ENCODE measurements around the gene GABBR2. TPM values are rescaled to one million over a fixed set of nuclear protein-coding genes. Genes with fewer than 3 reads are reported as not detected.
A peak's percentile ranks its signal among the peaks of the same experiment; 100 is the strongest.

Gene GABBR2
- total and polyA plus RNA-seq, 2 experiments from 2014 or later: 0.89 to 1.3 TPM

DNA sequence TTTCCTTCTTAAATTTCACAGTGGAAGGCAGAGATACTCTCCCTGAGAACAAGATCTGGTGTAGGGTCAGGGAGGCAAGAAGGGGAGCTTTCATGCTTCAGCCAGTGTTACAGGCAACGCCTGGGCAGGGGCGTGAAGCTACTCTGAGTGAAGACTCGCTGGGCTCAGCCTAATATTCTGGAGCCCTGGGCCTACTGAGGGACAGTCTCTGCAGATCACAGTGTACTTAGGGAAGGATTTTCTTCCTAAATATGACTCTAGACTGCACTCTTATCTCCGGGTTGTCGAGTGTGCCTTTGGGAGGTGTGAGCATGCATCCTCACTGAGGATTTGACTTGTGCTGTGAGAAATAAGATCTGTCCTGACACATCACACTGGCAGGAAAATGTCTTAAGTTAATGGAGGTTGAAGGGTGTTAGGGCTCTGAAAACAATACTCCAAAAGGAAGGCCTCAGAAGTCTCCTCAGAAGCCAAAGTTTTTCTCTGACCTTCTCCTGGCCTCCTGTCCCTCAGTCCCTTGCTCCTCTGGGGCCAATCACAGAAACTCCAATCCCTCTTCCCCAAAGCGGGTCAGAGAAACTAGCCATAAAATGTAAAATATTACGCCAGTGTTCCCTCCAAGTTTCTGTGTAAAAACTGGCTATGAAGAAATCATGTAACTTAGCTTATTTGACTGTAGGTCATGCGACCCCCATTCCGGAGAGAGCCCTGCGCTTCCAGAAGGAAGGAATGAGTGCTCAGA is 296.5 kb downstream of the GABBR2 start (continued):
- TF ChIP-seq, protein P1, sequence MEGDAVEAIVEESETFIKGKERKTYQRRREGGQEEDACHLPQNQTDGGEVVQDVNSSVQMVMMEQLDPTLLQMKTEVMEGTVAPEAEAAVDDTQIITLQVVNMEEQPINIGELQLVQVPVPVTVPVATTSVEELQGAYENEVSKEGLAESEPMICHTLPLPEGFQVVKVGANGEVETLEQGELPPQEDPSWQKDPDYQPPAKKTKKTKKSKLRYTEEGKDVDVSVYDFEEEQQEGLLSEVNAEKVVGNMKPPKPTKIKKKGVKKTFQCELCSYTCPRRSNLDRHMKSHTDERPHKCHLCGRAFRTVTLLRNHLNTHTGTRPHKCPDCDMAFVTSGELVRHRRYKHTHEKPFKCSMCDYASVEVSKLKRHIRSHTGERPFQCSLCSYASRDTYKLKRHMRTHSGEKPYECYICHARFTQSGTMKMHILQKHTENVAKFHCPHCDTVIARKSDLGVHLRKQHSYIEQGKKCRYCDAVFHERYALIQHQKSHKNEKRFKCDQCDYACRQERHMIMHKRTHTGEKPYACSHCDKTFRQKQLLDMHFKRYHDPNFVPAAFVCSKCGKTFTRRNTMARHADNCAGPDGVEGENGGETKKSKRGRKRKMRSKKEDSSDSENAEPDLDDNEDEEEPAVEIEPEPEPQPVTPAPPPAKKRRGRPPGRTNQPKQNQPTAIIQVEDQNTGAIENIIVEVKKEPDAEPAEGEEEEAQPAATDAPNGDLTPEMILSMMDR (conservative IDR thresholded peaks at IDR 0.05; ENCODE audit: low read depth in 2 of 2): no peak
- TF ChIP-seq ZNF114 (CRISPR knock-in tag; IDR thresholded peaks at IDR 0.05) (no peak), EZH2phosphoT487 (IDR thresholded peaks at IDR 0.05; ENCODE audit: unreplicated experiment) (no peak)
- TF ChIP-seq, protein P2, sequence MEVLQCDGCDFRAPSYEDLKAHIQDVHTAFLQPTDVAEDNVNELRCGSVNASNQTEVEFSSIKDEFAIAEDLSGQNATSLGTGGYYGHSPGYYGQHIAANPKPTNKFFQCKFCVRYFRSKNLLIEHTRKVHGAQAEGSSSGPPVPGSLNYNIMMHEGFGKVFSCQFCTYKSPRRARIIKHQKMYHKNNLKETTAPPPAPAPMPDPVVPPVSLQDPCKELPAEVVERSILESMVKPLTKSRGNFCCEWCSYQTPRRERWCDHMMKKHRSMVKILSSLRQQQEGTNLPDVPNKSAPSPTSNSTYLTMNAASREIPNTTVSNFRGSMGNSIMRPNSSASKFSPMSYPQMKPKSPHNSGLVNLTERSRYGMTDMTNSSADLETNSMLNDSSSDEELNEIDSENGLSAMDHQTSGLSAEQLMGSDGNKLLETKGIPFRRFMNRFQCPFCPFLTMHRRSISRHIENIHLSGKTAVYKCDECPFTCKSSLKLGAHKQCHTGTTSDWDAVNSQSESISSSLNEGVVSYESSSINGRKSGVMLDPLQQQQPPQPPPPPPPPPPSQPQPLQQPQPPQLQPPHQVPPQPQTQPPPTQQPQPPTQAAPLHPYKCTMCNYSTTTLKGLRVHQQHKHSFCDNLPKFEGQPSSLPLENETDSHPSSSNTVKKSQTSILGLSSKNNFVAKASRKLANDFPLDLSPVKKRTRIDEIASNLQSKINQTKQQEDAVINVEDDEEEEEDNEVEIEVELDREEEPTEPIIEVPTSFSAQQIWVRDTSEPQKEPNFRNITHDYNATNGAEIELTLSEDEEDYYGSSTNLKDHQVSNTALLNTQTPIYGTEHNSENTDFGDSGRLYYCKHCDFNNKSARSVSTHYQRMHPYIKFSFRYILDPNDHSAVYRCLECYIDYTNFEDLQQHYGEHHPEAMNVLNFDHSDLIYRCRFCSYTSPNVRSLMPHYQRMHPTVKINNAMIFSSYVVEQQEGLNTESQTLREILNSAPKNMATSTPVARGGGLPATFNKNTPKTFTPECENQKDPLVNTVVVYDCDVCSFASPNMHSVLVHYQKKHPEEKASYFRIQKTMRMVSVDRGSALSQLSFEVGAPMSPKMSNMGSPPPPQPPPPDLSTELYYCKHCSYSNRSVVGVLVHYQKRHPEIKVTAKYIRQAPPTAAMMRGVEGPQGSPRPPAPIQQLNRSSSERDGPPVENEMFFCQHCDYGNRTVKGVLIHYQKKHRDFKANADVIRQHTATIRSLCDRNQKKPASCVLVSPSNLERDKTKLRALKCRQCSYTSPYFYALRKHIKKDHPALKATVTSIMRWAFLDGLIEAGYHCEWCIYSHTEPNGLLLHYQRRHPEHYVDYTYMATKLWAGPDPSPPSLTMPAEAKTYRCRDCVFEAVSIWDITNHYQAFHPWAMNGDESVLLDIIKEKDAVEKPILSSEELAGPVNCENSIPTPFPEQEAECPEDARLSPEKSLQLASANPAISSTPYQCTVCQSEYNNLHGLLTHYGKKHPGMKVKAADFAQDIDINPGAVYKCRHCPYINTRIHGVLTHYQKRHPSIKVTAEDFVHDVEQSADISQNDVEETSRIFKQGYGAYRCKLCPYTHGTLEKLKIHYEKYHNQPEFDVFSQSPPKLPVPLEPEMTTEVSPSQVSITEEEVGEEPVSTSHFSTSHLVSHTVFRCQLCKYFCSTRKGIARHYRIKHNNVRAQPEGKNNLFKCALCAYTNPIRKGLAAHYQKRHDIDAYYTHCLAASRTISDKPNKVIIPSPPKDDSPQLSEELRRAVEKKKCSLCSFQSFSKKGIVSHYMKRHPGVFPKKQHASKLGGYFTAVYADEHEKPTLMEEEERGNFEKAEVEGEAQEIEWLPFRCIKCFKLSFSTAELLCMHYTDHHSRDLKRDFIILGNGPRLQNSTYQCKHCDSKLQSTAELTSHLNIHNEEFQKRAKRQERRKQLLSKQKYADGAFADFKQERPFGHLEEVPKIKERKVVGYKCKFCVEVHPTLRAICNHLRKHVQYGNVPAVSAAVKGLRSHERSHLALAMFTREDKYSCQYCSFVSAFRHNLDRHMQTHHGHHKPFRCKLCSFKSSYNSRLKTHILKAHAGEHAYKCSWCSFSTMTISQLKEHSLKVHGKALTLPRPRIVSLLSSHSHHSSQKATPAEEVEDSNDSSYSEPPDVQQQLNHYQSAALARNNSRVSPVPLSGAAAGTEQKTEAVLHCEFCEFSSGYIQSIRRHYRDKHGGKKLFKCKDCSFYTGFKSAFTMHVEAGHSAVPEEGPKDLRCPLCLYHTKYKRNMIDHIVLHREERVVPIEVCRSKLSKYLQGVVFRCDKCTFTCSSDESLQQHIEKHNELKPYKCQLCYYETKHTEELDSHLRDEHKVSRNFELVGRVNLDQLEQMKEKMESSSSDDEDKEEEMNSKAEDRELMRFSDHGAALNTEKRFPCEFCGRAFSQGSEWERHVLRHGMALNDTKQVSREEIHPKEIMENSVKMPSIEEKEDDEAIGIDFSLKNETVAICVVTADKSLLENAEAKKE (CRISPR knock-in tag; IDR thresholded peaks at IDR 0.05): no peak

DNA sequence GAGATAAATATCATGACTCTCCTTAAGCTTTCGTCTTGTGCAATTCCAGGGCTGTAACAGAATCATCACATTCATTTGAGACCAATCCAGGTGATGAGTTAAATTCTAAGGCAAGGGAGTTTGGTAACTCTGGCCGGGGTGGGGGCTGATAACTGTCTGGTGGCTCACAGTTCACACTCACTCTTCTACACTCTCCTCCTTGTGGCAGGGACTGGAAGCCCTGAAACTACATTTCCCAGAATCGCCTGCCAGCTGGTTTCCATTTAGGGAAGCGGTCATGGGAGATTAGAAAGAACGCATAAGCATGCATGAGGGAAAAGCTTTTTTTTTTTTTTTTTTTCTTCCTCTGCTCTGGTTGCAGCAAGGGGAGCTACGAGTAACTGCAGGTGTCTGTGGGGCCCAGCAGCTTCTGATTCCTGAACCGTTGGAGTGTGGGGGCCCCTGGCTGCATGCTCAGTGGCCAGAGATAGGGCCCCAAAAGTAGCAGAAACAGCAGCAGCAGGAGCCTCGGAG is 298.5 kb downstream of the GABBR2 start:
- Mint-ChIP-seq H3K4me1 (peaks cover 43% of the 10 kb centered on the region), H3K27me3 (ENCODE audit: insufficient read depth, low read depth, poor library complexity) (peaks cover 7% of the 10 kb centered on the region), H3K27ac (no peak overlapping the region), H3K36me3 (ENCODE audit: low read depth) (no peaks in the 10 kb centered on the region), H3K4me3 (peak overlapping the region; percentile 36; the same call in 2 of the 3 replicates), H3K9me3 (no peaks in the 10 kb centered on the region)
- Histone ChIP-seq H2AFZ (peak overlapping the region; percentile 60), H3K4me2 (no peak overlapping the region), H4K20me1 (replicated peaks; ENCODE audit: insufficient read depth) (no peaks in the 10 kb centered on the region), H3K79me2 (replicated peaks; ENCODE audit: insufficient read depth) (no peaks in the 10 kb centered on the region), H3K9me2 (ENCODE audit: insufficient read depth) (0 out of 2 replicates have a peak, but pooled peaks cover 4% of the 10 kb centered on the region), H3K27me3 (ENCODE audit: insufficient read depth) (no peaks in the 10 kb centered on the region), H3K4me1 (ENCODE audit: insufficient read depth) (peaks cover 31% of the 10 kb centered on the region), H3K4me3 (no peak overlapping the region), H3K36me3 (ENCODE audit: insufficient read depth) (no peaks in the 10 kb centered on the region), H3K27ac (ENCODE audit: low read depth) (no peak overlapping the region), H3F3A (replicated peaks; ENCODE audit: low read depth) (no peaks in the 10 kb centered on the region)
- DNase-seq (ENCODE audit: low spot score) (peak; percentile 81), ATAC-seq (peak; percentile 84)
- no peak for TF ChIP-seq ZNF114 (CRISPR knock-in tag; IDR thresholded peaks at IDR 0.05)
- no peak for TF ChIP-seq NANOG (IDR thresholded peaks at IDR 0.05; ENCODE audit: borderline replicate concordance)
- no peak for TF ChIP-seq JUNB (IDR thresholded peaks at IDR 0.05; ENCODE audit: unreplicated experiment)
- no peak for TF ChIP-seq POLR2AphosphoS5 (IDR thresholded peaks at IDR 0.05; ENCODE audit: low read depth)
- TF ChIP-seq, protein P3, sequence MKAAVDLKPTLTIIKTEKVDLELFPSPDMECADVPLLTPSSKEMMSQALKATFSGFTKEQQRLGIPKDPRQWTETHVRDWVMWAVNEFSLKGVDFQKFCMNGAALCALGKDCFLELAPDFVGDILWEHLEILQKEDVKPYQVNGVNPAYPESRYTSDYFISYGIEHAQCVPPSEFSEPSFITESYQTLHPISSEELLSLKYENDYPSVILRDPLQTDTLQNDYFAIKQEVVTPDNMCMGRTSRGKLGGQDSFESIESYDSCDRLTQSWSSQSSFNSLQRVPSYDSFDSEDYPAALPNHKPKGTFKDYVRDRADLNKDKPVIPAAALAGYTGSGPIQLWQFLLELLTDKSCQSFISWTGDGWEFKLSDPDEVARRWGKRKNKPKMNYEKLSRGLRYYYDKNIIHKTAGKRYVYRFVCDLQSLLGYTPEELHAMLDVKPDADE (IDR thresholded peaks at IDR 0.05): peak; percentile 71
- TF ChIP-seq, protein P1 (conservative IDR thresholded peaks at IDR 0.05; ENCODE audit: low read depth in 2 of 2): peak in 1 of 2 experiments; percentile 12; a peak in 1 of 4 replicates
- TF ChIP-seq CREB1 (CRISPR knock-in tag; IDR thresholded peaks at IDR 0.05; ENCODE audit: low read depth): no peak
- TF ChIP-seq STAT1 (IDR thresholded peaks at IDR 0.05; ENCODE audit: unreplicated experiment): no peak

Data from GM23338 (cell line).